Endodermal cell (in vitro differentiated cells): ENCODE data around the gene PCNT. TPM values are rescaled to one million over a fixed set of nuclear protein-coding genes. Genes with fewer than 3 reads are reported as not detected.

Experiments
- DNase-seq: peaks from one replicate; pipeline ENCODE4 v3.0.0-alpha.2; 2017
- H3K27ac ChIP-seq: 2 replicates; pipeline ENCODE4 v1.5.1; 2013; ENCODE audit warnings: mild to moderate bottlenecking, low read depth, low read length, moderate library complexity
- H3K27me3 ChIP-seq: 2 replicates; pipeline ENCODE4 v1.6.1; 2013; ENCODE audit warnings: mild to moderate bottlenecking, low read length, moderate library complexity; ENCODE audit not compliant: insufficient read depth, control insufficient read depth, poor library complexity, severe bottlenecking
- H3K36me3 ChIP-seq: 2 replicates; pipeline ENCODE4 v1.7.0; 2013; ENCODE audit warnings: mild to moderate bottlenecking, low read length, moderate library complexity; ENCODE audit not compliant: control insufficient read depth, insufficient read depth
- H3K4me1 ChIP-seq: one replicate; pipeline ENCODE4 v1.7.0; 2013; ENCODE audit warnings: low read length; ENCODE audit not compliant: control insufficient read depth, insufficient read depth
- H3K4me3 ChIP-seq: 2 replicates; pipeline ENCODE4 v1.5.1; 2013; ENCODE audit warnings: mild to moderate bottlenecking, low read length, moderate library complexity
- H3K9ac ChIP-seq: 2 replicates; pipeline ENCODE4 v1.6.1; 2013; ENCODE audit warnings: mild to moderate bottlenecking, low read length, moderate library complexity; ENCODE audit not compliant: poor library complexity, severe bottlenecking; ENCODE audit errors: extremely low read depth
- H3K9me3 ChIP-seq: 2 replicates; pipeline ENCODE4 v1.6.1; 2013; ENCODE audit warnings: mild to moderate bottlenecking, low read length, moderate library complexity; ENCODE audit not compliant: control insufficient read depth
- H3K27ac Mint-ChIP-seq: 2 replicates; pipeline ENCODE4 v1.8.0; 2020; ENCODE audit warnings: mixed read lengths
- H3K27me3 Mint-ChIP-seq: 2 replicates; pipeline ENCODE4 v1.8.0; 2021; ENCODE audit warnings: mild to moderate bottlenecking, mixed read lengths; ENCODE audit not compliant: insufficient read depth
- H3K36me3 Mint-ChIP-seq: 2 replicates; pipeline ENCODE4 v1.8.0; 2020; ENCODE audit warnings: low read depth, mixed read lengths
- H3K4me1 Mint-ChIP-seq: 2 replicates; pipeline ENCODE4 v1.8.0; 2020; ENCODE audit warnings: mixed read lengths
- H3K4me3 Mint-ChIP-seq: 2 replicates; pipeline ENCODE4 v1.8.0; 2020; ENCODE audit warnings: mild to moderate bottlenecking, moderate library complexity, mixed read lengths
- H3K9me3 Mint-ChIP-seq: 2 replicates; pipeline ENCODE4 v1.8.0; 2020; ENCODE audit warnings: mild to moderate bottlenecking, mixed read lengths
- WGBS, 2 experiments: methylation state at CpG; one replicate each; pipeline versions ENCODE4 v1.1.5 to v1.1.7; 2013; ENCODE audit warnings: missing lambda C conversion rate in 2 of 2, mixed read lengths in 1 of 2; ENCODE audit not compliant: insufficient coverage in 1 of 2, insufficient read length in 1 of 2; 5-methylcytosine and 5-hydroxymethylcytosine counted together
- total RNA-seq, 2 donors: library from RNA; stranded (reverse); fragmentation: NEBNext Ultra II Directional in 1 of 2; extraction: Animal tissue kit (Norgen Biotek cat#: 25700) in 1 of 2; gene quantifications; 2 replicates in 1 of 2; 3 replicates in 1 of 2; pipeline ENCODE4 v1.2.1, GENCODE V29; 2021
- TF ChIP-seq, protein P1 (sequence below): fragments of 200-600 bp; sonication (generic); conservative IDR thresholded peaks from 2 replicates; pipeline ENCODE4 v1.5.0; 2021; ENCODE audit warnings: antibody characterized with exemption, mild to moderate bottlenecking

PCNT gene
- total RNA-seq, 2 donors from 2014 or later, result 40.1 to 40.7 TPM

DNA sequence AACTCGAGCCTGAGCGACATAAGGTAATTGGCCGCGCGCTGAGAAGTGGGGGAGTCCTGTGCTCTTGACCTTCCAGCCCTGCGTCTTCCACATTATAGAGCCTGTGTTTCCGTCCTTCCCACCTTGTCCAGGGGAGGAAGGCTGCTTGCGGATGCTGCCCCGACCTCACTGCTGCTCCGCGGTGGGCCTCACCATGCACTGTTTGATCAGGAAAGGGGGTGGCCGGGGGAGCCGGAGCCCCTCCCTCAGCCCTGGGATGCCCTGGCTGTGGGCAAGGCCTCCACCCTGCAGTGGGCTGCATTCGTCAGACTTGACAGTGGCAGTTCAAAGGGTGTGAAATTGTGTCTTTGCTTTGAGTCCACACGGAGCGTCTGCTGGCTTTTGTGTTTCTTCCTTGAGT, 30.1 kb downstream of the PCNT start:
- WGBS, 2 experiments, result 94 to 97% methylated on average over 9 to 16 of the region's 16 CpGs
- Mint-ChIP-seq H3K27me3 (no peaks in the 10 kb centered on the region), H3K4me1 (no peaks in the 10 kb centered on the region), H3K4me3 (no peak overlapping the region), H3K9me3 (no peaks in the 10 kb centered on the region), H3K36me3 (peaks cover 65% of the 10 kb centered on the region), H3K27ac (no peak overlapping the region)
- Histone ChIP-seq H3K27ac (no peak overlapping the region), H3K9me3 (no peaks in the 10 kb centered on the region), H3K36me3 (peaks cover 54% of the 10 kb centered on the region), H3K4me1 (no peaks in the 10 kb centered on the region), H3K4me3 (no peak overlapping the region), H3K9ac (no peak overlapping the region), H3K27me3 (no peaks in the 10 kb centered on the region)
- TF ChIP-seq, protein P1, sequence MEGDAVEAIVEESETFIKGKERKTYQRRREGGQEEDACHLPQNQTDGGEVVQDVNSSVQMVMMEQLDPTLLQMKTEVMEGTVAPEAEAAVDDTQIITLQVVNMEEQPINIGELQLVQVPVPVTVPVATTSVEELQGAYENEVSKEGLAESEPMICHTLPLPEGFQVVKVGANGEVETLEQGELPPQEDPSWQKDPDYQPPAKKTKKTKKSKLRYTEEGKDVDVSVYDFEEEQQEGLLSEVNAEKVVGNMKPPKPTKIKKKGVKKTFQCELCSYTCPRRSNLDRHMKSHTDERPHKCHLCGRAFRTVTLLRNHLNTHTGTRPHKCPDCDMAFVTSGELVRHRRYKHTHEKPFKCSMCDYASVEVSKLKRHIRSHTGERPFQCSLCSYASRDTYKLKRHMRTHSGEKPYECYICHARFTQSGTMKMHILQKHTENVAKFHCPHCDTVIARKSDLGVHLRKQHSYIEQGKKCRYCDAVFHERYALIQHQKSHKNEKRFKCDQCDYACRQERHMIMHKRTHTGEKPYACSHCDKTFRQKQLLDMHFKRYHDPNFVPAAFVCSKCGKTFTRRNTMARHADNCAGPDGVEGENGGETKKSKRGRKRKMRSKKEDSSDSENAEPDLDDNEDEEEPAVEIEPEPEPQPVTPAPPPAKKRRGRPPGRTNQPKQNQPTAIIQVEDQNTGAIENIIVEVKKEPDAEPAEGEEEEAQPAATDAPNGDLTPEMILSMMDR, result no peak
- DNase-seq, result no peak

DNA sequence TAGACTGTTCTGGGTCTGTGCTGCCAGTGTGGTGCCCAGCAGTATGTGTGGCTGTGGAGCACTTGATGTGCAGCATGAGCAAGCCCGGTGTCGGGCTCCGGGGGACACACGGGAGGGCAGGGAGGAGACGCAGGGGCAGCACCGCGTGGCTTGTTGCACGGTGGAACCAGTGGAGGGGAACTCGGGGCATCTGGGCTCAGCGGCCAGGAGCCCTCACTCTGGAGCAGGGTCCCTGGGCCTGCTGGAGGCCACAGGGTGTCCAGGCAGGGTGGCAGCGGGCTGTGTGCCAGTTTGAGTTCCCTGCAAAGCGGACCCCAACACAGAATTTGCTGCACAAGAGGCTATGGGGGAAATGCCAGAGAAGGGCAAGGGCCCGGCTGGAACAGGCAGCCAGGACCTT, 30.6 kb downstream of the PCNT start:
- H3K4me1 ChIP-seq, result no peaks in the 10 kb centered on the region
- H3K27ac ChIP-seq, result no peak overlapping the region
- no peak overlapping the region for H3K4me3 ChIP-seq
- TF ChIP-seq, protein P1, result no peak
- Mint-ChIP-seq H3K9me3 (no peaks in the 10 kb centered on the region), H3K4me3 (no peak overlapping the region), H3K27ac (no peak overlapping the region), H3K36me3 (peaks cover 60% of the 10 kb centered on the region), H3K4me1 (no peaks in the 10 kb centered on the region), H3K27me3 (no peaks in the 10 kb centered on the region)
- WGBS, 2 experiments, result 95 to 99% methylated on average over 8 to 13 of the region's 13 CpGs
- H3K9ac ChIP-seq, result no peak overlapping the region
- peaks cover 54% of the 10 kb centered on the region for H3K36me3 ChIP-seq
- H3K9me3 ChIP-seq, result no peaks in the 10 kb centered on the region
- H3K27me3 ChIP-seq, result no peaks in the 10 kb centered on the region
- DNase-seq, result no peak

DNA sequence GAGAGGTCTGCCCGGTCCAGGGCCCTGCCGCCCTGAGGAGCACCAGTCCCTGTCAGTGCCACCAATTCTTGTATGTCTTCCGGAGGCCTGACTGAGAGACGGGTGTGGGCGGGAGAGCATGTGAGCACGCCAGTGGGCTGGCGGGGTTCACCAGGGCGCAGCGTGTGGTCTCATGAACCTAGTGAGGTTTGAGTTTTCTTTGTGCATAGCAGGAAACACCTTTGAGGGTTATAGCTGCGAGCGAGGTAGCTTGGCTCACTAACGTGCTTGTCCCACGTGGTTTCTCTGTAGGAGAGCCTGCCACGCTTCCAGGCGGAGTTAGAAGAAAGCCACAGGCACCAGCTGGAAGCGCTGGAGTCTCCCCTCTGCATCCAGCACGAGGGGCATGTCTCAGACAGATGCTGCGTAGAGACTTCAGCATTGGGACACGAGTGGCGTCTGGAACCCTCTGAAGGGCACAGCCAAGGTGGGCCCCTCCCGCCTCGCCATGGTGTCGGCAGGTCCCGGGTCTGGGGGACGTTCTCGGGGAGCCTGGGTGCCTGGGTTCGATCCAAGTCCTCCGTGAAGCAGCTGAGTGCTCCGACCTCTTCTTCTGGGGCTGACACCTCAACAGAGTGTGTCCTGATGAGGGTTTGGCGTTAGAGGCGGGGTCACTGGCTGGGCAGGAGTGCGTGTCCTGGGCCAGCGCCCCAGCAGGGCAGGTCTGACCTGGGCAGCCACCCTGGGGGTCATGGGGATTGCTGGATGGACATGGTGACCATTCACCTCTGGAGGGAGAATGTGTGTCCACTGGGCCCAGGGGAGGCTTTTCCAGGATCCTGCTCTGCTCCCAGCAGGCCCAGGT, 31.4 kb downstream of the PCNT start:
- 94 to 96% methylated on average over 27 to 33 of the region's 33 CpGs for WGBS, 2 experiments
- Histone ChIP-seq H3K9ac (no peak overlapping the region), H3K4me3 (no peak overlapping the region), H3K27me3 (no peaks in the 10 kb centered on the region), H3K27ac (no peak overlapping the region), H3K9me3 (no peaks in the 10 kb centered on the region), H3K36me3 (peaks cover 60% of the 10 kb centered on the region), H3K4me1 (no peaks in the 10 kb centered on the region)
- peaks cover 59% of the 10 kb centered on the region for H3K36me3 Mint-ChIP-seq
- no peaks in the 10 kb centered on the region for H3K4me1 Mint-ChIP-seq
- no peaks in the 10 kb centered on the region for H3K9me3 Mint-ChIP-seq
- H3K4me3 Mint-ChIP-seq, result no peak overlapping the region
- peak overlapping the region; percentile 61 for H3K27ac Mint-ChIP-seq
- no peaks in the 10 kb centered on the region for H3K27me3 Mint-ChIP-seq
- TF ChIP-seq, protein P1, result no peak
- DNase-seq, result no peak
